Fibroblast of lung (primary cell): ENCODE data around the gene STX8.

Experiments used
- CTCF ChIP-seq, 2 donors: IDR thresholded peaks in 1 of 2; conservative IDR thresholded peaks in 1 of 2; 1 replicate in 1 of 2; 2 replicates in 1 of 2; pipeline ENCODE4 v1.5.1; 2011 to 2012; ENCODE audit warnings: low read length in 2 of 2, control low read depth in 1 of 2, inconsistent platforms in 1 of 2, low read depth in 1 of 2, mild to moderate bottlenecking in 1 of 2
- EZH2 ChIP-seq: IDR thresholded peaks from 2 replicates; pipeline ENCODE4 v1.5.1; 2012; ENCODE audit warnings: low read length, control low read depth, mild to moderate bottlenecking; ENCODE audit errors: missing control alignments

- TF ChIP-seq CTCF (conservative IDR thresholded peaks at IDR 0.05 in 1 of 2, IDR thresholded peaks at IDR 0.05 in 1 of 2; ENCODE audit: low read depth in 1 of 2, low read length in 2 of 2): no peak
- no peak for TF ChIP-seq EZH2
Measured at GRCh38 chr17:9271989-9272388, 303.6 kb downstream of the STX8 start.
